HG03097 (cell line): ENCODE data around the gene CSAD.
A peak's percentile ranks its signal among the peaks of the same experiment; 100 is the strongest.
"Not testable (repeated sequence)": the region's sequence is repeated elsewhere in the genome, so short reads cannot be mapped to it uniquely, and the experiment has no call there.

ENCODE experiments used
- ATAC-seq: cut with Tn5 transposase; IDR thresholded peaks from one replicate; pipeline ENCODE4 v1.9.1; 2021; ENCODE audit not compliant: unreplicated experiment, low FRiP score

CSAD gene

GRCh38 chr12:53184828-53185227 lies 4.1 kb upstream of the CSAD start:
- no peak for ATAC-seq

- ATAC-seq: no peak
Measured at GRCh38 chr12:53182903-53183302, 2.2 kb upstream of the CSAD start.

- ATAC-seq: no peak
Measured at GRCh38 chr12:53181935-53182334, 1.2 kb upstream of the CSAD start.

GRCh38 chr12:53180931-53181645 lies 363 bp upstream of the CSAD start:
- ATAC-seq: peak; percentile 42

- peak; percentile 2 for ATAC-seq
Measured at GRCh38 chr12:53179687-53180219, 972 bp downstream of the CSAD start.

- not testable (repeated sequence) for ATAC-seq
Measured at GRCh38 chr12:53178803-53179202, 1.9 kb downstream of the CSAD start.

GRCh38 chr12:53177447-53177846 lies 3.3 kb downstream of the CSAD start:
- not testable (repeated sequence) for ATAC-seq

- no peak for ATAC-seq
Measured at GRCh38 chr12:53176750-53177149, 4.0 kb downstream of the CSAD start.

GRCh38 chr12:53174881-53175491 lies 5.7 kb downstream of the CSAD start:
- no peak for ATAC-seq

GRCh38 chr12:53173085-53173715 lies 7.5 kb downstream of the CSAD start:
- ATAC-seq: no peak

- ATAC-seq: no peak
Measured at GRCh38 chr12:53172352-53172751, 8.4 kb downstream of the CSAD start.

GRCh38 chr12:53171725-53172329 lies 8.9 kb downstream of the CSAD start:
- ATAC-seq: no peak

- ATAC-seq: no peak
Measured at GRCh38 chr12:53170876-53171724, 9.6 kb downstream of the CSAD start.

GRCh38 chr12:53170215-53170614 lies 10.5 kb downstream of the CSAD start:
- no peak for ATAC-seq

GRCh38 chr12:53169644-53170043 lies 11.1 kb downstream of the CSAD start:
- ATAC-seq: no peak

GRCh38 chr12:53166837-53167236 lies 13.9 kb downstream of the CSAD start:
- no peak for ATAC-seq

GRCh38 chr12:53163008-53163407 lies 17.7 kb downstream of the CSAD start:
- ATAC-seq: not testable (repeated sequence)

GRCh38 chr12:53161119-53161911 lies 19.4 kb downstream of the CSAD start:
- no peak for ATAC-seq

GRCh38 chr12:53160673-53161072 lies 20.1 kb downstream of the CSAD start:
- ATAC-seq: no peak

GRCh38 chr12:53160000-53160399 lies 20.7 kb downstream of the CSAD start:
- no peak for ATAC-seq
